ENCODE data around the gene AGTRAP. TPM values are rescaled to one million over a fixed set of nuclear protein-coding genes. Genes with fewer than 3 reads are reported as not detected.

AGTRAP gene
- total RNA-seq, 1 experiment from 2014 or later: 82.5 TPM

- DNase-seq (ENCODE audit: low read depth, low spot score): no peak
- in situ Hi-C loops (cut with HindIII; ENCODE audit: low pct_unique_long_range_greater_than_20kb, low sequenced_read_pairs): no loop called here
Measured at GRCh38 chr1:11786168-11786567, 50.2 kb downstream of the AGTRAP start.

- in situ Hi-C loops (cut with HindIII; ENCODE audit: low pct_unique_long_range_greater_than_20kb, low sequenced_read_pairs): no loop called here
- DNase-seq (ENCODE audit: low read depth, low spot score): no peak
Measured at GRCh38 chr1:11787251-11787803, 51.4 kb downstream of the AGTRAP start.

- in situ Hi-C loops (cut with HindIII; ENCODE audit: low pct_unique_long_range_greater_than_20kb, low sequenced_read_pairs): no loop called here
- DNase-seq (ENCODE audit: low read depth, low spot score): no peak
Measured at GRCh38 chr1:11787804-11788436, 52.0 kb downstream of the AGTRAP start.

GRCh38 chr1:11788549-11789053 lies 52.7 kb downstream of the AGTRAP start:
- in situ Hi-C loops (cut with HindIII; ENCODE audit: low pct_unique_long_range_greater_than_20kb, low sequenced_read_pairs): no loop called here
- DNase-seq (ENCODE audit: low read depth, low spot score): no peak

GRCh38 chr1:11789126-11790067 lies 53.5 kb downstream of the AGTRAP start:
- no peak for DNase-seq (ENCODE audit: low read depth, low spot score)
- in situ Hi-C loops (cut with HindIII; ENCODE audit: low pct_unique_long_range_greater_than_20kb, low sequenced_read_pairs): no loop called here

GRCh38 chr1:11790101-11790879 lies 54.4 kb downstream of the AGTRAP start:
- in situ Hi-C loops (cut with HindIII; ENCODE audit: low pct_unique_long_range_greater_than_20kb, low sequenced_read_pairs): no loop called here
- DNase-seq (ENCODE audit: low read depth, low spot score): no peak

- no peak for DNase-seq (ENCODE audit: low read depth, low spot score)
- in situ Hi-C loops (cut with HindIII; ENCODE audit: low pct_unique_long_range_greater_than_20kb, low sequenced_read_pairs): no loop called here
Measured at GRCh38 chr1:11790880-11791715, 55.2 kb downstream of the AGTRAP start.

GRCh38 chr1:11792106-11792505 lies 56.2 kb downstream of the AGTRAP start:
- in situ Hi-C loops (cut with HindIII; ENCODE audit: low pct_unique_long_range_greater_than_20kb, low sequenced_read_pairs): no loop called here
- no peak for DNase-seq (ENCODE audit: low read depth, low spot score)

- in situ Hi-C loops (cut with HindIII; ENCODE audit: low pct_unique_long_range_greater_than_20kb, low sequenced_read_pairs): no loop called here
- DNase-seq (ENCODE audit: low read depth, low spot score): no peak
Measured at GRCh38 chr1:11793819-11794218, 57.9 kb downstream of the AGTRAP start.

GRCh38 chr1:11794446-11795237 lies 58.7 kb downstream of the AGTRAP start:
- no peak for DNase-seq (ENCODE audit: low read depth, low spot score)
- in situ Hi-C loops (cut with HindIII; ENCODE audit: low pct_unique_long_range_greater_than_20kb, low sequenced_read_pairs): no loop called here

GRCh38 chr1:11795238-11795890 lies 59.4 kb downstream of the AGTRAP start:
- in situ Hi-C loops (cut with HindIII; ENCODE audit: low pct_unique_long_range_greater_than_20kb, low sequenced_read_pairs): no loop called here
- DNase-seq (ENCODE audit: low read depth, low spot score): no peak

GRCh38 chr1:11796036-11796828 lies 60.3 kb downstream of the AGTRAP start:
- no peak for DNase-seq (ENCODE audit: low read depth, low spot score)

GRCh38 chr1:11797525-11798216 lies 61.7 kb downstream of the AGTRAP start:
- in situ Hi-C loops (cut with HindIII; ENCODE audit: low pct_unique_long_range_greater_than_20kb, low sequenced_read_pairs): no loop called here
- no peak for DNase-seq (ENCODE audit: low read depth, low spot score)

More at GRCh38 chr1:11796036-11796828, 60.3 kb downstream of the AGTRAP start:
- in situ Hi-C loops (cut with HindIII; ENCODE audit: low pct_unique_long_range_greater_than_20kb, low sequenced_read_pairs): no loop called here

- in situ Hi-C loops (cut with HindIII; ENCODE audit: low pct_unique_long_range_greater_than_20kb, low sequenced_read_pairs): no loop called here
Measured at GRCh38 chr1:11799099-11799498, 63.2 kb downstream of the AGTRAP start.

More at GRCh38 chr1:11799099-11799498, 63.2 kb downstream of the AGTRAP start:
- no peak for DNase-seq (ENCODE audit: low read depth, low spot score)

Data from SK-MEL-5 (cell line).